ENCODE data around the gene ARMH3.

Gene ARMH3

GRCh38 chr10:101830322-101831168 lies 225.4 kb downstream of the ARMH3 start:
- peak; percentile 94 for DNase-seq (ENCODE audit: low read depth, low spot score)

GRCh38 chr10:101829561-101830315 lies 226.2 kb downstream of the ARMH3 start:
- DNase-seq (ENCODE audit: low read depth, low spot score): no peak

GRCh38 chr10:101828766-101829551 lies 227.0 kb downstream of the ARMH3 start:
- no peak for DNase-seq (ENCODE audit: low read depth, low spot score)

- DNase-seq (ENCODE audit: low read depth, low spot score): no peak
Measured at GRCh38 chr10:101827919-101828600, 227.9 kb downstream of the ARMH3 start.

GRCh38 chr10:101826852-101827434 lies 229.0 kb downstream of the ARMH3 start:
- DNase-seq (ENCODE audit: low read depth, low spot score): no peak

- DNase-seq (ENCODE audit: low read depth, low spot score): no peak
Measured at GRCh38 chr10:101824736-101825135, 231.2 kb downstream of the ARMH3 start.

- DNase-seq (ENCODE audit: low read depth, low spot score): no peak
Measured at GRCh38 chr10:101818872-101819633, 236.9 kb downstream of the ARMH3 start.

- peak; percentile 99 for DNase-seq (ENCODE audit: low read depth, low spot score)
Measured at GRCh38 chr10:101818119-101818871, 237.7 kb downstream of the ARMH3 start, which contains the start of gene OGA. TSS of gene OGA (minus strand) at chr10:101818444. CDS start at chr10:101818022, 422 bp downstream.

GRCh38 chr10:101817337-101818118 lies 238.4 kb downstream of the ARMH3 start:
- DNase-seq (ENCODE audit: low read depth, low spot score): no peak

GRCh38 chr10:101816913-101817336 lies 239.0 kb downstream of the ARMH3 start:
- DNase-seq (ENCODE audit: low read depth, low spot score): no peak

- DNase-seq (ENCODE audit: low read depth, low spot score): no peak
Measured at GRCh38 chr10:101816376-101816775, 239.6 kb downstream of the ARMH3 start.

GRCh38 chr10:101814466-101815071 lies 241.4 kb downstream of the ARMH3 start:
- DNase-seq (ENCODE audit: low read depth, low spot score): no peak

- DNase-seq (ENCODE audit: low read depth, low spot score): no peak
Measured at GRCh38 chr10:101812606-101813005, 243.4 kb downstream of the ARMH3 start.

GRCh38 chr10:101807158-101807557 lies 248.8 kb downstream of the ARMH3 start:
- no peak for DNase-seq (ENCODE audit: low read depth, low spot score)

- DNase-seq (ENCODE audit: low read depth, low spot score): no peak
Measured at GRCh38 chr10:101803511-101803910, 252.5 kb downstream of the ARMH3 start.

GRCh38 chr10:101797403-101798059 lies 258.4 kb downstream of the ARMH3 start:
- no peak for DNase-seq (ENCODE audit: low read depth, low spot score)
